GM10248 (cell line): Measurements from ENCODE around the gene SHH.

Experiments
- CTCF ChIA-PET: fragments of 300-600 bp; sonication (Branson Sonifier 250); formaldehyde crosslinking; extraction: SDS; loops from one replicate; lab custom pipeline; 2021; ENCODE audit warnings: antibody characterized with exemption; lab: Yijun Ruan, JAX
- POLR2A ChIA-PET: fragments of 350-650 bp; sonication (Branson Sonifier 250); formaldehyde crosslinking; extraction: SDS; loops from one replicate; lab custom pipeline; 2020; ENCODE audit warnings: antibody characterized with exemption; lab: Yijun Ruan, JAX
- DNase-seq: peaks from one replicate; pipeline ENCODE4 v3.0.0; 2012; ENCODE audit errors: extremely low spot score
- TF ChIP-seq, protein P1 (sequence below): IDR thresholded peaks from 2 replicates; pipeline ENCODE4 v1.5.1; 2012; ENCODE audit warnings: mild to moderate bottlenecking, low read depth; ENCODE audit errors: extremely low read depth, missing control alignments, control extremely low read depth

Gene SHH

DNA sequence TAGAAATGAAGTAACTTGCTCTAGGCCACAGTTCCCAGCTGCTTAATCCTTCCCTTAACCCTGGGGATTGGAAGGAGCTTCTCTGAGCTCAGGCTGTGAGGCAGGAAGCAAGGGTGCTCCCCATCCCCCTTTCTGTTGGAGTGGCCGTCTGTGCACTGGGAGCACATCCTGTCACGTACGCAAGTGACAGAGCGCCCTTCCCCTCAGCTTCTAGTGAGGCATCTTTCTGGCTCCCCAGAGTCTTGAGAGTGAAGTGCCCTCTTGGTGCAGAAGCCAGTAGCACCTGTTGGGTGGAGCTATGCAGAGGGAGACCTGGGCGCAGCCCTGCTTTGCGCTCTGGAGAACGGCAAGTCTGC is 47.8 kb downstream of the SHH start:
- peak; percentile 46 for DNase-seq
- CTCF ChIA-PET: interaction anchor here (1.0 kb wide), 2 partner anchors 14 to 166 kb away, joined by 3 to 8 read pairs; no protein-coding TSS in a partner anchor
- TF ChIP-seq, protein P1, sequence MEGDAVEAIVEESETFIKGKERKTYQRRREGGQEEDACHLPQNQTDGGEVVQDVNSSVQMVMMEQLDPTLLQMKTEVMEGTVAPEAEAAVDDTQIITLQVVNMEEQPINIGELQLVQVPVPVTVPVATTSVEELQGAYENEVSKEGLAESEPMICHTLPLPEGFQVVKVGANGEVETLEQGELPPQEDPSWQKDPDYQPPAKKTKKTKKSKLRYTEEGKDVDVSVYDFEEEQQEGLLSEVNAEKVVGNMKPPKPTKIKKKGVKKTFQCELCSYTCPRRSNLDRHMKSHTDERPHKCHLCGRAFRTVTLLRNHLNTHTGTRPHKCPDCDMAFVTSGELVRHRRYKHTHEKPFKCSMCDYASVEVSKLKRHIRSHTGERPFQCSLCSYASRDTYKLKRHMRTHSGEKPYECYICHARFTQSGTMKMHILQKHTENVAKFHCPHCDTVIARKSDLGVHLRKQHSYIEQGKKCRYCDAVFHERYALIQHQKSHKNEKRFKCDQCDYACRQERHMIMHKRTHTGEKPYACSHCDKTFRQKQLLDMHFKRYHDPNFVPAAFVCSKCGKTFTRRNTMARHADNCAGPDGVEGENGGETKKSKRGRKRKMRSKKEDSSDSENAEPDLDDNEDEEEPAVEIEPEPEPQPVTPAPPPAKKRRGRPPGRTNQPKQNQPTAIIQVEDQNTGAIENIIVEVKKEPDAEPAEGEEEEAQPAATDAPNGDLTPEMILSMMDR: no peak
- POLR2A ChIA-PET: no interaction called here

DNA sequence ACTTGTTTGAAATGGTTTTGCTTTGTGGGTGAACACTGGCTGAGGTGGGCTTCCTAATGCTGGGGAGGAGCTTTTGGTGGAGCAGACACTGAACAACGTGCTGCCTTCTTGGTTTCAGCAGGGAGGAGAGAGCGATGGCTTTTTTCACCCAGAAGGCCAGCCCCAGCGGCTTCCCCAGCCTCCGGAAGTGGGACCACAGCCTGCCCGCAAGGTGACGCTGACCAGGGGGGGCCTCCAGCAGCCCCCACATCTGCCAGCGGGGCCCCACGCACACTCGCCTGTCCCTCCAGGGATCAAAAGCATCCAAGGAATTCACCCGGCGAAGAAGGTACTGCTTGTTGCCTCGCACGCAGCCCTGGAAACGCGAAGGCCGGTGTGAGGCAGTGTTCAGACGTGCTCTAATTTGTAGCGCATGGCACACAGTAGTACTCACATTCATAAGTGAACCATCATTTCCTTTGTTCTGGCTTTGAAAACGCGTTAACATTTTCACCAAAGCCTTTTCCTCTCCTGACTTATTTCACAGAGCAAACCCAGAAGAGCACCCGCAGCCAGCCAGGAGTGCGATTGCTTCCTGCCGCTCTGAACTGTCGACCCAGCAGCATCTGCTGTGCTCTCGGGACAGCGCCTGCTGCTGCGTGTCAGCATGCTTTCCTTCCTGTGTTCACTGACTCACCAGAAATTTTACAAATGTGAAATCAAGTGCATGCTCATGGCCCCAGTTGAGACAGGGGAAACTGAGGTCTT is 48.4 kb downstream of the SHH start:
- peak; percentile 69 for DNase-seq
- ChIA-PET POLR2A (no interaction called here), CTCF (interaction anchor here (1.0 kb wide), 2 partner anchors 14 to 165 kb away, joined by 3 to 8 read pairs; no protein-coding TSS in a partner anchor)
- TF ChIP-seq, protein P1: no peak

DNA sequence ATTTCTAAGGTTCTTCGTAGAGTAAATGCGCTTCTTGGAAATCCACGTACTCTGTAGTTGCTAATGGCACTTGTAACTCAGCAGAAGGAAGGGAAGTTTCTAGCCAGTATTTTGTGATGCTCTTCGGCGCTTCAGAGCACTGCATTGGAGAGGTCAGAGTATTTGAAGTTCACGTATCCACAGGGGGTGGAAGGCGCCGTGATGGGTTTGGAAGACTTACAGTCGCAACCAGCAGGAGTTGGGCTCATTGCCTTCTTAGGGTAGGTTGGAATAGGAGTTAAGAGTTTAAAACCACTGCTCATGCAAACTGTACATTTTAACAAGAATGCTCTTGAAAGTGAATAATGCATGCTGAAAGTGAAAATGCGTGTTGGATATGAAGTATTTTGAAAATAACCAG is 49.1 kb downstream of the SHH start:
- TF ChIP-seq, protein P1: no peak
- DNase-seq: no peak
- CTCF ChIA-PET: interaction anchor here (1.2 to 2.3 kb wide), 2 partner anchors 13 to 164 kb away, joined by 3 to 7 read pairs; no protein-coding TSS in a partner anchor
- POLR2A ChIA-PET: no interaction called here

DNA sequence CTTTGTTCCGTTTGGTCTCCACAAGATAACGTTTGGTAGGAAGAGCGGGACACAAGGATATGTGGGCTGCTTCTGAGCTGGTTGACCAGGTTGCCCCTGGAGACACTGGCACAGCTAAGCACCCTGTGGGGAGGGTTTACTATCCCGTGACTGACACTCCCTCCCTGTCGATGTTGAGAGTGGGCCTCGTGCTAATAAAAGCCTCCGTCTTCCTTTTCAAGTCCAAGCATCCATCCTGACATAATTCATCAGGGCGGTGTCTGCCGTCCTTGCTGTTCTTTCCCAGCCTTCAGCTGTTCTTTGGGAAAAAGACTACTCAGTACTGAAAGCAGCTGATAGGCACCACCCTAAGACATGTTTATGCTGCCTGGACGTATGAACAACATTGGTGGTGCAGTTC is 49.6 kb downstream of the SHH start:
- ChIA-PET POLR2A (no interaction called here), CTCF (interaction anchor here (1.2 to 2.3 kb wide), 2 partner anchors 12 to 164 kb away, joined by 3 to 7 read pairs; no protein-coding TSS in a partner anchor)
- no peak for DNase-seq
- TF ChIP-seq, protein P1: no peak

DNA sequence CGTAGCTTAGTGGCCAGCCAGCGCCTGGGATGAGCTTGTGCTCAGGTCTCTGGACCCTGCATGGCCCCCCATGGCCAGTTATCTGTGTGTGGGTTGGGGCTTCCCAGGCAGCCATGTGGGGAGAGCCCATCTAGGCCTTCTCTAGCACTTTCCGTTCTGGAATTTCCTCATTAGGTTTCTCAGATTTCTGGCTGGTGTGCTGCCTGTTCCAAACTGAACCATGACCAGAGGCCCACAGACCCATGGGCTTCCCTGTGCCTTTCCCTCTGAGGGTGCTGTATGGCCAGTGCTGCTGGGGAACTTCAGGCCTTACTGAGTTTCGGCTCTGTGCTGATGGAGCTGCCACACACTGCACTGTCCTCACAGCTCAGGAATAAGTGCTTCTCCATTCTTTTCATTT is 50.2 kb downstream of the SHH start:
- TF ChIP-seq, protein P1: no peak
- ChIA-PET POLR2A (no interaction called here), CTCF (interaction anchor here (1.2 to 2.3 kb wide), 3 partner anchors 12 to 163 kb away, joined by 3 to 7 read pairs (median 3); no protein-coding TSS in a partner anchor)
- DNase-seq: no peak

DNA sequence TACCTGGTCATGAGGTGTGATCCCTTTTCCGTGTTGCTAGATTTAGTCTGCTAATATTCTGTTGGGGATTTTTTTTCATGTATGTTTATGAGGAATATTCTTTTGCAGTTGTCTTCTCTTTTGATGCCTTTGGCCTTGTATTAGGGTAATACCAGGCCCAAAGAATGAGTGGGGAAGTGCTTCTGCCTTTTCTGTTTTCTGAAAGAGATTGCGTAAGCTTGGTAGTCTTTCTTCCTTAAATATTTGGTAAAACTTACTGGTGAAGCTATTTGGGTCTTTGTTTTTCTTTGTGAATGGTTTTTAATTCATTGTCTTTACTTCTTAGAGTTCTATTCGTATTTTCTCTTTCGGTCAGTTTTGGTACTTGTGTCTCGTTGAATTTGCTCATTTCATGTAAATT is 51.1 kb downstream of the SHH start:
- TF ChIP-seq, protein P1: no peak
- ChIA-PET POLR2A (no interaction called here), CTCF (interaction anchor here (1.5 to 2.3 kb wide), 2 partner anchors 38 to 163 kb away, joined by 3 to 7 read pairs; no protein-coding TSS in a partner anchor)
- no peak for DNase-seq
